Measurements from ENCODE around the gene TMEM117. TPM values are rescaled to one million over a fixed set of nuclear protein-coding genes. Genes with fewer than 3 reads are reported as not detected.
A peak's percentile ranks its signal among the peaks of the same experiment; 100 is the strongest.

The TMEM117 gene
- total and polyA plus RNA-seq, 11 donors: 3.7 to 13.5 (median 7.3) TPM

GRCh38 chr12:44053549-44054127 lies 217.8 kb downstream of the TMEM117 start:
- Histone ChIP-seq H3K4me1 (peaks cover 0 to 19% (median 1%) of the 10 kb centered on the region in 12 donors), H3K4me3 (no peak overlapping the region), H3K9me3 (peaks cover 0 to 4% (median 0%) of the 10 kb centered on the region in 12 donors), H3K36me3 (no peaks in the 10 kb centered on the region), H3K27me3 (no peaks in the 10 kb centered on the region), H3K27ac (peak overlapping the region in 2 of 12 donors; percentile 2 to 29)
- peak in 3 of 4 donors; percentile 18 to 43 (median 20) for ATAC-seq
- TF ChIP-seq POLR2A (IDR thresholded peaks at IDR 0.05): no peak
- TF ChIP-seq CTCF (IDR thresholded peaks at IDR 0.05): no peak
- 44 to 56% (median 47%) methylated on average over 3 of the region's 3 CpGs for WGBS, 4 donors
- DNase-seq: peak in 2 of 5 donors; percentile 10 to 17
- intact Hi-C loops (cut with DNase I): no loop called here

DNA sequence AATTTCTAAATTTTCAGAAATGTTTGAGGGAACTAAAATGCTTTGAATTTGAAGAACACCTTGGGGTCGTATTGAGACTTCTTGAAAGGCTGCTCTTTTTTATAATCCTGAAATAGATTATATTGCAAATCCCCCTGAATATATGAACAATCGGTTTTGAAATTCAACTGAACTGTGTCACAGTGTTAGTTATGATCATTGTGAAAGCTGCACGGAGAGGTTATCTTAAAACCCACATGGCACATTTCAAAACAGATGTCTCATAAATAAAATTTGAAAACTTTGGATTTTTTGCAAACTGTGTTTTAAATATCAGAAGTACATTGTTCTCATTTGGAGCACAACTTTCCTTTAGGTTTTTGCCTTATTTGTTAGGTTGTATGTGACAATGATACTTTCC lies 218.4 kb downstream of the TMEM117 start:
- Histone ChIP-seq H3K27me3 (no peaks in the 10 kb centered on the region), H3K36me3 (no peaks in the 10 kb centered on the region), H3K27ac (peak overlapping the region in 2 of 12 donors; percentile 2 to 29), H3K4me3 (no peak overlapping the region), H3K9me3 (no peaks in the 10 kb centered on the region), H3K4me1 (peaks cover 0 to 19% (median 1%) of the 10 kb centered on the region in 12 donors)
- WGBS, 4 donors: 68 to 88% (median 80%) methylated on average over 3 of the region's 3 CpGs
- TF ChIP-seq POLR2A (IDR thresholded peaks at IDR 0.05) (no peak), CTCF (IDR thresholded peaks at IDR 0.05) (no peak)
- DNase-seq (no peak), ATAC-seq (no peak)
- intact Hi-C loops (cut with DNase I): no loop called here

DNA sequence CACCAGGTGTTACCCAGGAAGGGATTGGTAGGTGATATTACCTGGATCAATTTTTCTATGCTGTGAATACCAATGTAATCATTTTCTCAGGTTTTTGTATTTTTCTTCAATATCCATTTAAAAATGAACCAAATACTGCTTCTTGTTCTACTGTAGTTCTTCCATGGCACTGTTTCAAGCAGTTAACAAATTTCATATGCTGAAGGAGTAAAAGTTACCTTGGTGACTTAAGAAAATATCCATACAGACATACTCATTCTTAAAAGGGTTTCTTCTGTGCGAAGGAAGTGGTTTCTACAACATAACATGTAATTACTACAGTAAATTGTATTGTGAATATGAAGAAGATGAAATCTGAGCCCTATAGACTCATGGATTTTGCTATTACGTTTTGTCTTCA lies 222.5 kb downstream of the TMEM117 start:
- H3K9me3 ChIP-seq: no peaks in the 10 kb centered on the region
- H3K27ac ChIP-seq: no peak overlapping the region
- WGBS, 4 donors: 91 to 93% (median 92%) methylated on average over 2 of the region's 2 CpGs
- TF ChIP-seq POLR2A (IDR thresholded peaks at IDR 0.05) (no peak), CTCF (IDR thresholded peaks at IDR 0.05) (no peak)
- H3K36me3 ChIP-seq: no peaks in the 10 kb centered on the region
- ATAC-seq (no peak), DNase-seq (no peak)
- H3K4me3 ChIP-seq: no peak overlapping the region
- intact Hi-C loops (cut with DNase I): no loop called here
- H3K4me1 ChIP-seq: peaks cover 0 to 12% (median 1%) of the 10 kb centered on the region in 12 donors
- H3K27me3 ChIP-seq: no peaks in the 10 kb centered on the region

DNA sequence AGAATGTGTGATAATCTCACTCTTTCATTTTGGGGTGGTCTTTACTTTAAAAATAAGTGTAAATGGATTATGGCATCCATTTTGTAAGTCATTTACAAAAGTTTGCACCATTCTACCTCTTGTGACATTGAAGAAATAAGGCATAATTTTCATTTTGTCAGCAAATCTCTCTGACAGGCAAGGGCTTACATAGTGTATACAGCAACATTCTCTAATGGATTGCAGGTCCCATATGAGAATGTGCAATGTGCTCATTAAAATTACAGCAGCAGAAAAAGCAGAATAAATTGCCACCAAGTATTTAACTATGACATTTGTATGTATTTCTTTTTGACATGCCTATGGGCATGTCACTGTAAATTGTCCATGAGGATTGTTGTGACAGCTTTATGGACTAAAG lies 223.6 kb downstream of the TMEM117 start:
- DNase-seq: no peak
- intact Hi-C loops (cut with DNase I): no loop called here

More for the DNA sequence above, 223.6 kb downstream of the TMEM117 start:
- H3K9me3 ChIP-seq: no peaks in the 10 kb centered on the region
- ATAC-seq: no peak
- no peak overlapping the region for H3K4me3 ChIP-seq
- no peaks in the 10 kb centered on the region for H3K36me3 ChIP-seq
- H3K27ac ChIP-seq: no peak overlapping the region
- no peak for TF ChIP-seq CTCF (IDR thresholded peaks at IDR 0.05)
- TF ChIP-seq POLR2A (IDR thresholded peaks at IDR 0.05): no peak
- H3K27me3 ChIP-seq: no peaks in the 10 kb centered on the region
- H3K4me1 ChIP-seq: peaks cover 0 to 1% (median 0%) of the 10 kb centered on the region in 12 donors
